Stimulated activated memory B cell treated with anti-CD40 and anti-IgM and Interleukin-4, amounts not matched to agents 10 μg/mL and 1 μg/mL and 100 μg/mL, for 72 hours (primary cell): ENCODE measurements around the gene NBR1.
A peak's percentile ranks its signal among the peaks of the same experiment; 100 is the strongest.
"Not testable (repeated sequence)": the region's sequence is repeated elsewhere in the genome, so short reads cannot be mapped to it uniquely, and the experiment has no call there.

Source experiments
- ATAC-seq: fragments of 150-1000 bp; cut with Tn5 transposase; 2 replicates; pipeline ENCODE4 v1.10.0; 2021
- H3K27ac Mint-ChIP-seq: one replicate; pipeline ENCODE4 v1.8.0; 2022; ENCODE audit warnings: mild to moderate bottlenecking, mixed read lengths
- H3K27me3 Mint-ChIP-seq: one replicate; pipeline ENCODE4 v1.8.0; 2022; ENCODE audit warnings: mixed read lengths
- H3K36me3 Mint-ChIP-seq: one replicate; pipeline ENCODE4 v1.8.0; 2022; ENCODE audit warnings: mixed read lengths
- H3K4me1 Mint-ChIP-seq: one replicate; pipeline ENCODE4 v1.8.0; 2022; ENCODE audit warnings: mixed read lengths
- H3K4me3 Mint-ChIP-seq: one replicate; pipeline ENCODE4 v1.8.0; 2022; ENCODE audit warnings: mild to moderate bottlenecking, moderate library complexity, mixed read lengths
- H3K9me3 Mint-ChIP-seq: one replicate; pipeline ENCODE4 v1.8.0; 2022; ENCODE audit warnings: mixed read lengths

Gene NBR1

GRCh38 chr17:43175213-43176118 is 4.5 kb downstream of the NBR1 start:
- Mint-ChIP-seq H3K4me3 (no peak overlapping the region), H3K27me3 (no peaks in the 10 kb centered on the region), H3K4me1 (peaks cover 14% of the 10 kb centered on the region), H3K36me3 (peaks cover 22% of the 10 kb centered on the region), H3K9me3 (no peaks in the 10 kb centered on the region), H3K27ac (peak overlapping the region; percentile 46)
- ATAC-seq: no peak

- Mint-ChIP-seq H3K9me3 (no peaks in the 10 kb centered on the region), H3K36me3 (peaks cover 22% of the 10 kb centered on the region), H3K4me1 (peaks cover 14% of the 10 kb centered on the region), H3K27me3 (no peaks in the 10 kb centered on the region), H3K4me3 (no peak overlapping the region), H3K27ac (peak overlapping the region; percentile 46)
- no peak for ATAC-seq
Measured at GRCh38 chr17:43176119-43176570, 5.1 kb downstream of the NBR1 start.

GRCh38 chr17:43183921-43184320 is 12.9 kb downstream of the NBR1 start:
- Mint-ChIP-seq H3K27me3 (no peaks in the 10 kb centered on the region), H3K36me3 (peaks cover 23% of the 10 kb centered on the region), H3K9me3 (no peaks in the 10 kb centered on the region), H3K4me1 (no peaks in the 10 kb centered on the region), H3K4me3 (no peak overlapping the region), H3K27ac (no peak overlapping the region)
- ATAC-seq: no peak

- not testable (repeated sequence) for H3K27me3 Mint-ChIP-seq, ATAC-seq, H3K4me3 Mint-ChIP-seq, H3K27ac Mint-ChIP-seq, H3K4me1 Mint-ChIP-seq, H3K9me3 Mint-ChIP-seq
- peaks cover 41% of the 10 kb centered on the region for H3K36me3 Mint-ChIP-seq
Measured at GRCh38 chr17:43186656-43187055, 15.6 kb downstream of the NBR1 start.

- Mint-ChIP-seq H3K27me3 (no peaks in the 10 kb centered on the region), H3K36me3 (peaks cover 71% of the 10 kb centered on the region), H3K27ac (no peak overlapping the region), H3K4me1 (no peaks in the 10 kb centered on the region), H3K9me3 (no peaks in the 10 kb centered on the region), H3K4me3 (no peak overlapping the region)
- ATAC-seq: no peak
Measured at GRCh38 chr17:43193251-43193650, 22.2 kb downstream of the NBR1 start.

DNA sequence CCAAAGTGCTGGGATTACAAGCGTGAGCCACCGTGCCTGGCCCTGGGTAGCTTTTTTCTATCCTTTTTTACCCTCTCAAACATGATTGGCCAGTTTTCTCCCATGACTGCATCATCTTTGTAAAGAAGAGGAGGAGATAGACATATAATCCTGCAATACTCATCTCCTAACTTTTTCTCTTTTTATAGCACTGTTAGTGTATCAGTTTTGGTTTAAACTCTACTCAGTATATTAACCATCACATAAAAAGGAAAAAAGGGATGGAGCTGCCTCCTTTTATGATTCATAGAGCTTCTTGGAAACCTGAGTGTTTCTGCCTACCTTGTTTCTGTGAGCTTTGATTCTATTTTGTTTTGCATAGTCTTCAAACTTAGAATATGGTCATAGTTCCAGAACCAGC is 28.6 kb downstream of the NBR1 start:
- peaks cover 61% of the 10 kb centered on the region for H3K36me3 Mint-ChIP-seq
- H3K27ac Mint-ChIP-seq: no peak overlapping the region
- no peaks in the 10 kb centered on the region for H3K4me1 Mint-ChIP-seq
- no peaks in the 10 kb centered on the region for H3K27me3 Mint-ChIP-seq
- H3K9me3 Mint-ChIP-seq: no peaks in the 10 kb centered on the region
- H3K4me3 Mint-ChIP-seq: no peak overlapping the region
- ATAC-seq: no peak

DNA sequence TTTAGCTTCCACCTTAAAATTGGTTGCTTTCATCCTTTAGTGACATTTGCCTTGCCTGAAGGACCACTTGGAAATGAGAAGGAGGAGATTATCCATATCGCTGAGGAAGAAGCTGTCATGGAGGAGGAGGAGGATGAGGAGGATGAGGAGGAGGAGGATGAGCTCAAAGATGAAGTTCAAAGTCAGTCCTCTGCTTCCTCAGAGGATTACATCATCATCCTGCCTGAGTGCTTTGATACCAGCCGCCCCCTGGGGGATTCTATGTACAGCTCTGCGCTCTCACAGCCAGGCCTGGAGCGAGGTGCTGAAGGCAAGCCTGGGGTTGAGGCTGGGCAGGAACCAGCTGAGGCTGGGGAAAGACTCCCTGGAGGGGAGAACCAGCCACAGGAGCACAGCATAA is 29.1 kb downstream of the NBR1 start:
- Mint-ChIP-seq H3K4me1 (no peaks in the 10 kb centered on the region), H3K36me3 (peaks cover 58% of the 10 kb centered on the region), H3K27me3 (no peaks in the 10 kb centered on the region), H3K27ac (no peak overlapping the region), H3K4me3 (no peak overlapping the region), H3K9me3 (no peaks in the 10 kb centered on the region)
- no peak for ATAC-seq

DNA sequence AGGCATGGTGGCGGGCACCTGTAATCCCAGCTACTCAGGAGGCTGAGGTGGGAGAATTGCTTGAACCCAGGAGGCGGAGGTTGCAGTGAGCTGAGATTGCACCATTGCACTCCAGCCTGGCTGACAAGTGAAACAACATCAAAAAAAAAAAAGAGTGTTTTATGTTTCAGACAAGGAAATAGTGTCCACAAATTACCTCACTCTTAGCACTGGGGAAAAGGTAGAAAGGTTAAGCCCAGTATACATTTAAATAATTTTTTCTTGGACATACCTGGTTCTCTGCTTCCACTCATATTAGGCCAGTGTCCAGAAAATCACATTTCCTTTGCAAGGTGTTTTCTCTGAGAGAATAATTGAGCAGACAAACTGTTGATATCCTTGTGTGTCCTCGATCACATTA is 32.0 kb downstream of the NBR1 start:
- not testable (repeated sequence) for ATAC-seq, H3K27me3 Mint-ChIP-seq, H3K9me3 Mint-ChIP-seq, H3K4me3 Mint-ChIP-seq, H3K27ac Mint-ChIP-seq, H3K4me1 Mint-ChIP-seq
- peaks cover 52% of the 10 kb centered on the region for H3K36me3 Mint-ChIP-seq

DNA sequence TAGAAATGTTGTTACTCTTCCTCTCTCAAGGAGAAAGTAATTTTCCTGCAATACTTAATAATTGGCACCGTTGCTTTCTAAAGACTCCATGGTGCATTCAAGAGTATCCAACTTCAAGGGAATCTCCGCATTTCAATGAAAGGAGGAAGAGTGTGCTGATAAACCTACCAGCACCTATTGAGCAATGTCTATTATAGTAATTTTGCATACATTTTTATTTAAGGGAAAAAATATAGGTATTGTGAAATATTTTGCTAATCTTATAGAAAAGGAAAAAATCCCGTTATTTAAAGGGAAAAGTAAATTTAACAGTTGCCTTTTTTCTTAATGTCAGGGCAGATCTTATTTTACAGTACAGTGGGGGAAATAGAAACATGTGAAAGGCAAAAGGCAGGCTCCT is 39.6 kb downstream of the NBR1 start:
- Mint-ChIP-seq H3K4me1 (peaks cover 32% of the 10 kb centered on the region), H3K9me3 (no peaks in the 10 kb centered on the region), H3K36me3 (peaks cover 30% of the 10 kb centered on the region), H3K27ac (peak overlapping the region; percentile 93), H3K4me3 (peak overlapping the region; percentile 99), H3K27me3 (no peaks in the 10 kb centered on the region)
- no peak for ATAC-seq

- ATAC-seq: no peak
- peaks cover 35% of the 10 kb centered on the region for H3K4me1 Mint-ChIP-seq
- H3K36me3 Mint-ChIP-seq: peaks cover 32% of the 10 kb centered on the region
- peak overlapping the region; percentile 93 for H3K27ac Mint-ChIP-seq
- no peaks in the 10 kb centered on the region for H3K9me3 Mint-ChIP-seq
- no peaks in the 10 kb centered on the region for H3K27me3 Mint-ChIP-seq
- peak overlapping the region; percentile 99 for H3K4me3 Mint-ChIP-seq
Measured at GRCh38 chr17:43211123-43211479, 40.1 kb downstream of the NBR1 start.

DNA sequence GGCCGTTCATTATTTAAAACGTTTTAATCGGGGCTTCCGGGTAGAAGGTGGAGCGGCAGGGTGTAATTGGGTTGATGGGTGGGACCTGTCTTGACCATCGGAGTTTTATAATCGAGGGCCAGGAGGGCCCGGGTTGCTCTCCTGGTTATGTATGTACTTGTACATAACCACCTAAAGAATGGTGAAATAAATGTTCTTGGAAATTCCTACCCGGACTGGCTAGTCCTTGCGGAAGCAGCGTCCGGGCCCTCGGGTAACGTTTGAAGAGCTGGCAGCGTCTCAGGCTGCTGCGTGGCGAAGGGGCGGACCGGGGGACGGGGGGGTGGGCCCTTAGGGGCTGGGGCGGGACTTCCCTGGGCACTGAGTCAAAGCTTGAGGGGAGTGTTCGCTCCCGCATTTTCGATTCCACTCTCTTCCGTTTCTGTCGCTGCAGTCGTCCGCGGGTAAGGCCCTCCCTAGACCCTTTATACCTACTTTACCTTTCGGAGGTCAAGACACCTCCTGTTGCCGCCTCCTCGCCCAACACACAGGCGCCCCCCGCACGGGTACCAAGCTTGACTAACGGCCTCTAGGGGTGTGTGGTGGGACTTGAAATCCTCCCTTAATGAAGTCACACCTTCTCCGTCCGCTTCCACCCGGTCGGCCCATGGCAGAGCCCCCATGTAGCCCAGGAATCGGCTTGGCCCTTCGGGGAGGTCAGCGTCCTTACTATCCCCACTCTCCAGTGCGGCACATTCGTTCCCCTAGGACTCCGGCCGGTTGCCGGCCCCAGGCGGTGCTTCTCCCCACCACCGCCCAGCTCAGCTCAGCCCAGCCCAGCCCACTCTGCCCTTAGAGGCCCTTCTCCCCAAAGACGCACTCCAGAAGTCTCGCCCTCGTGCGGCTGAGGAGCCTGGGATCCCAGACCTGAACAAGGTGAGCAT is 40.7 kb downstream of the NBR1 start, which contains the start of gene TMEM106A:
Gene TMEM106A, plus strand, starts transcription at position 396 of the 923 bp plus-strand sequence. CDS start 1,167 bp downstream, outside the sequence.
- peak; percentile 95 for ATAC-seq
- Mint-ChIP-seq H3K27ac (peak within 1 kb of the TSS; percentile 93), H3K27me3 (no peaks in the 10 kb centered on the region), H3K4me3 (peak within 1 kb of the TSS; percentile 99), H3K9me3 (no peaks in the 10 kb centered on the region), H3K36me3 (peaks cover 34% of the 10 kb centered on the region), H3K4me1 (peaks cover 35% of the 10 kb centered on the region)

DNA sequence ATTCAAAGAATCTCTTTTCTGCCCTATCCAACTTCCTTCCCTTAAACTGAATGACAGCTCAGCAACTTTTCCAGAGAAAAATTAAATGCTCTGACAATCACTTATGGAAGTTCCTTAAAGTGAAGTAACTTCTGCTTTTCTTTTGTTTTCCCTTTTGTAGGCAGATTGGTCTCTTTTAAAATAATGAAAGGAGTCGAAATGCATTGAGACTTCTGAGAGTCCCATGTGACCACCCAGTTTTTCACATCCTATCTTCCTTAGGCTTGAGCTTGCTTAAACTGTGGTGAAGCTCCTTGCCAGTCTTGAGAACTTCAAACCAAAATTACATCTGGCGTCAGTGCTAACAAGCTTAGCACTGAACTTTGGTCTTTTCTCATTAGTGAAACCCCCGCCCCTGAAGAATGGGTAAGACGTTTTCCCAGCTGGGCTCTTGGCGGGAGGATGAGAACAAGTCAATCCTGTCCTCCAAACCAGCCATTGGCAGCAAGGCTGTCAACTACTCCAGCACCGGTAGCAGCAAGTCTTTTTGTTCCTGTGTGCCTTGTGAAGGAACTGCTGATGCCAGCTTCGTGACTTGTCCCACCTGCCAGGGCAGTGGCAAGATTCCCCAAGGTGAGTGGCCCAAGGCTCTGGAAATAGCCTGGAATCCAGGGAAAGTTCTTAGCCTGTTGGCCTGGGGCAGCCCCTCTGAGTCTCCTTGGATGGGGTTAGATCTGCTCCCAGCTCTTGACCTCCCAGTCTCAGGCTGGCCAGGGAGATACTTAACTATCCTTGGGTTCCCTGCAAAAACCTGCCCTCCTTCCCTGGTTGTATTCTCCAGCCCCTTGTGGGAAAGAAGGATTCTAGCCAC is 41.9 kb downstream of the NBR1 start:
- ATAC-seq: peak; percentile 41
- Mint-ChIP-seq H3K4me1 (peaks cover 35% of the 10 kb centered on the region), H3K9me3 (no peaks in the 10 kb centered on the region), H3K4me3 (peak overlapping the region; percentile 99), H3K27me3 (no peaks in the 10 kb centered on the region), H3K27ac (peak overlapping the region; percentile 93), H3K36me3 (peaks cover 37% of the 10 kb centered on the region)

- Mint-ChIP-seq H3K36me3 (peaks cover 36% of the 10 kb centered on the region), H3K27ac (peak overlapping the region; percentile 93), H3K9me3 (no peaks in the 10 kb centered on the region), H3K4me3 (peak overlapping the region; percentile 99), H3K4me1 (peaks cover 35% of the 10 kb centered on the region), H3K27me3 (no peaks in the 10 kb centered on the region)
- ATAC-seq: no peak
Measured at GRCh38 chr17:43213545-43213944, 42.5 kb downstream of the NBR1 start.

GRCh38 chr17:43215341-43215740 is 44.3 kb downstream of the NBR1 start:
- H3K36me3 Mint-ChIP-seq: peaks cover 44% of the 10 kb centered on the region
- H3K27ac Mint-ChIP-seq: no peak overlapping the region
- H3K4me1 Mint-ChIP-seq: peaks cover 41% of the 10 kb centered on the region
- ATAC-seq: no peak
- H3K27me3 Mint-ChIP-seq: no peaks in the 10 kb centered on the region
- H3K4me3 Mint-ChIP-seq: no peak overlapping the region
- H3K9me3 Mint-ChIP-seq: no peaks in the 10 kb centered on the region

- ATAC-seq: no peak
- Mint-ChIP-seq H3K27me3 (no peaks in the 10 kb centered on the region), H3K4me1 (peaks cover 38% of the 10 kb centered on the region), H3K4me3 (no peak overlapping the region), H3K36me3 (peaks cover 44% of the 10 kb centered on the region), H3K27ac (no peak overlapping the region), H3K9me3 (no peaks in the 10 kb centered on the region)
Measured at GRCh38 chr17:43216369-43216761, 45.4 kb downstream of the NBR1 start.
